TTC549 (cell line): ENCODE results near the gene CCDC88B.
A peak's percentile ranks its signal among the peaks of the same experiment; 100 is the strongest.

ENCODE experiments used
- FAIRE-seq: peaks from 2 replicates; lab custom pipeline; 2012; peaks lifted over from hg19 to GRCh38; lab: Jason Lieb, UNC

Gene CCDC88B

DNA sequence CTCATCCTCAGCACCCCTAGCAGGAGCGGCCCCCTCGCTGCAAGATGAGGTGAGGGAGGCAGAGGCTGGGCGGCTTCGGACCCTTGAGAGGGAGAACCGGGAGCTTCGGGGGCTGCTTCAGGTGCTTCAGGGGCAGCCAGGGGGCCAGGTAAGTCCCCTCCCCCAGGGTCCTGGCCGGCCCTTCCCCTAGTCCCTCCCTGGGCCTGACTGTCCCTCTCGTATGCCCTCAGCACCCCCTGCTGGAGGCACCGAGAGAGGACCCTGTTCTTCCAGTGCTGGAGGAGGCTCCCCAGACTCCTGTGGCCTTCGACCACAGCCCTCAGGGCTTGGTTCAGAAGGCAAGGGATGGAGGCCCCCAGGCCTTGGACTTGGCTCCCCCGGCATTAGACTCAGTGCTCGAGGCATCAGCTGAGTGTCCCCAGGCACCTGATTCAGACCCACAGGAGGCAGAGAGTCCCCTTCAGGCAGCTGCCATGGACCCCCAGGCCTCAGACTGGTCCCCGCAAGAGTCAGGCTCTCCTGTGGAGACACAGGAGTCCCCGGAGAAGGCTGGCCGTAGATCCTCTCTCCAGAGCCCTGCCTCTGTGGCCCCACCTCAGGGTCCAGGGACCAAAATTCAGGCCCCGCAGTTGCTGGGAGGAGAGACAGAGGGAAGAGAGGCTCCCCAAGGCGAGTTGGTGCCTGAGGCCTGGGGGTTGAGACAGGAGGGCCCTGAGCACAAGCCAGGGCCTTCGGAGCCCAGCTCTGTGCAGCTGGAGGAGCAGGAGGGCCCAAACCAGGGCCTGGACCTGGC lies 4.0 kb downstream of the CCDC88B start:
- FAIRE-seq, result no peak

DNA sequence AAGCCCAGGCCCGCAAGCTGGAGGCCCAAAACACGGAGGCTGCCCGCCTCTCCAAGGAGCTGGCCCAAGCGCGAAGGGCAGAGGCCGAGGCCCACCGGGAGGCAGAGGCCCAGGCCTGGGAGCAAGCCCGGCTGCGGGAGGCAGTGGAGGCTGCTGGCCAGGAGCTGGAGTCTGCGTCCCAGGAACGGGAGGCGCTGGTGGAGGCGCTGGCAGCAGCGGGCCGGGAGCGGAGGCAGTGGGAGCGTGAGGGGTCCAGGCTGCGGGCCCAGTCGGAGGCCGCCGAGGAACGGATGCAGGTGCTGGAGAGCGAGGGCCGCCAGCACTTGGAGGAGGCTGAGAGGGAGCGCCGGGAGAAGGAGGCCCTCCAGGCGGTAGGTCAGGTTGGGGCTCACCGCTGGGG lies 4.8 kb downstream of the CCDC88B start:
- no peak for FAIRE-seq

DNA sequence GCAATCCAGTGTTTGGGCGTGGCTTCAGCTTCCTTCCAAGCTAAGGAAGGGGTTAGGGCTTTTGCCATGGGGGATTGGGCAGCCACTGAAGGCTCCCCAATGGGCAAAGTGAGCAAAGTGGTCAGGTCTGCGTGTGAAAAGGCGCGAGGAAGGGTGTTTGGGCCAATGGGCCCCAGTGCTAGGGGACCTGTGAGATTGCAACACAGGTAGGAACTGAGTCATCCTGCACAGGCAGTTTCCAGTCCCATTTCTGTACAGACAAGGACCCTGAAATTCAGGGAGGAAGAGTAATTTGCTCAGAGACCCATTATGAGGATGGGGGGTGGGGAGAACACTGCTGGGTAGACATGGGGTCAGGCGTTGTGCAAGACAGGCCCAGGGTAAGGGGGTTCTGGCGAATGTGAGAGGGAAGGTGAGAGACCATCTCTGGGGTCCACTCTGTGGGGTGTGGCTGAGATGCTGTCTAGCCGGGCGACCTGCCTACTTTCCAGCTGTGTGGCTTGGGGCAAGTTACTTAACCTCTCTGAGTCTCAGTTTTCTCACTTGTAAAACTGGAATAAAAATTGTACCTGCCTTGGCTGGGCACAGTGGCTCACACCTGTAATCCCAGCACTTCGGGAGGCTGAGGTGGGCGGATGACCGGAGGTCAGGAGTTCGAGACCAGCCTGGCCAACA lies 7.3 kb downstream of the CCDC88B start:
- no peak for FAIRE-seq

DNA sequence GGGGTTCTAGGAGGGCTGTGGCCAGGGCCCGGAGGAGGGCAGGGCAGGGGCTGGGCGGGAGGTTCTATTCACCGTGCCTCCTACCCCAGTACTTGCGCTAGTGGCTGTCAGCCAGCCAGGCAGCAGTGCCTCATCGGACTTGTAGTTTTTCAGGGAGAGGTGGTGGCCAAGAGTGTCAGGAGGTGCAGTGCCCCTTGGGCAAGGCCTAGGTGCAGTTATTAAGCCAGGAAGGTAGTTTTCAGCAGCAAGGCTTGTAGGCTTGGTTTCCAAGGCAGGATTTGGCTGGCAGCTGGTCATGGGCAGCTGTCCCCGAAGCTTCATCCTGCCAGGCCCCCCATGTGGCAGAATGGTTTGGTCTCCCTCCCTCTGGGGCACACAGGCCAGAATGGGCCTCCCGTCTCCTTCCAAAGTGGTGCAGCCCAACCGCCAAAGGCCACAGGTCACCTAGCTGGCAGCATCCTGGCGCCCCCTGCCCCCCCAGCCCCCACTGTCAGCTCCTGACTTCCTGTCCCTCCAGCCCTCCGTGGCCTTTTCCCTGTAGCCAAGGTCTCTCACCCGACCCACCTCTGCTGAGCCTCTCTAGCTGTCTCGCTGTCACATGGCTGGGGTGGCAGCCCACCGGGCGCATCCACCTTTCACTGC lies 8.5 kb downstream of the CCDC88B start:
- FAIRE-seq, result no peak

DNA sequence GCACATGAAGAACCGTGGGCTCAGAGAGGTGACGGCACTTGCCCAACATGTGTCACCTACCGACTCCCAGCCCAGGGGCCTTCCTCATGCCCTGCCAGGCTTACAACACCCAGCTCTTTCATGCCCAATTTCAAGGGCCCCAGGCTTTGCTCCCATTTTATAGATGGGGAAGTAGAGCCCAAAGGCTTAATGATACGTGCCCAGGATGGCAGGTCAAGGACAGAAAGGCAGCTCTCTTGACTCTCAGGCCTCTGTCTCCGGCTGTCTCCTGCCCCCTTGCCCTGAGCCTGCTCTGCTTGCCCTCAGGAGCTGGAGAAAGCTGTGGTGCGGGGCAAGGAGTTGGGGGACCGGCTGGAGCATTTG lies 9.0 kb downstream of the CCDC88B start:
- FAIRE-seq, result no peak

DNA sequence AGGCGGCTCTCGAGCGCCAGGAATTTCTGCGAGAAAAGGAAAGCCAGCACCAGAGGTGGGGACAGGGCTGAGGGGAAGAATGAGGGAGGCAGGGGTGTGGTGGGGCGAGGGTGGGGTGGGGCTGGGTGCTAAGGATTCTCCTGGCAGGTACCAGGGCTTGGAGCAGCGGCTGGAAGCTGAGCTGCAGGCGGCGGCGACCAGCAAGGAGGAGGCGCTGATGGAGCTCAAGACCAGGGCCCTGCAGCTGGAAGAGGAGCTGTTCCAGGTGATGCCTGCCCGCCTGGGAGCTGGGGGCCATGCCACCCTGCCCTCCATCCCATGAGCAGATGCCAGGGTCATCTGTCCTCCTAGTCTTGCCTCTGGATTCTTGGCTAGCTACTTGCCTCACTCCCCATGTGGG lies 9.4 kb downstream of the CCDC88B start:
- FAIRE-seq, result no peak

DNA sequence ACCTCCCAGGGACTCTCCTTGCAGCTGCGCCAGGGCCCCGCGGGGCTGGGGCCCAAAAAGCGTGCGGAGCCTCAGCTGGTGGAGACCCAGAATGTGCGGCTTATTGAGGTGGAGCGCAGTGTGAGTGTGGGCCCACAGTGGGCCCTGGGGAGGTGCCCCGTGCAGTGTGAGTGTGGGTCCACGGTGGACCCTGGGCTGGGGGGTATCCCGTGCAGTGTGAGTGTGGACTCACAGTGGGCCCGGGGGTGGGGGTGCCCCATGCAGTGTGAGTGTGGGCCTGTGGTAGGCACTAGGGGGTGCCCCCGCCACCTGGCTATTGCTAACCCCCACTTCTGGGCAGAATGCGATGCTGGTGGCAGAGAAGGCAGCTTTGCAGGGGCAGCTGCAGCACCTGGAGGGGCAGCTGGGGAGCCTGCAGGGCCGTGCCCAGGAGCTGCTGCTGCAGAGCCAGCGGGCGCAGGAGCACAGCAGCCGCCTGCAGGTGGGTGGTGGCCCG lies 11.2 kb downstream of the CCDC88B start:
- no peak for FAIRE-seq

DNA sequence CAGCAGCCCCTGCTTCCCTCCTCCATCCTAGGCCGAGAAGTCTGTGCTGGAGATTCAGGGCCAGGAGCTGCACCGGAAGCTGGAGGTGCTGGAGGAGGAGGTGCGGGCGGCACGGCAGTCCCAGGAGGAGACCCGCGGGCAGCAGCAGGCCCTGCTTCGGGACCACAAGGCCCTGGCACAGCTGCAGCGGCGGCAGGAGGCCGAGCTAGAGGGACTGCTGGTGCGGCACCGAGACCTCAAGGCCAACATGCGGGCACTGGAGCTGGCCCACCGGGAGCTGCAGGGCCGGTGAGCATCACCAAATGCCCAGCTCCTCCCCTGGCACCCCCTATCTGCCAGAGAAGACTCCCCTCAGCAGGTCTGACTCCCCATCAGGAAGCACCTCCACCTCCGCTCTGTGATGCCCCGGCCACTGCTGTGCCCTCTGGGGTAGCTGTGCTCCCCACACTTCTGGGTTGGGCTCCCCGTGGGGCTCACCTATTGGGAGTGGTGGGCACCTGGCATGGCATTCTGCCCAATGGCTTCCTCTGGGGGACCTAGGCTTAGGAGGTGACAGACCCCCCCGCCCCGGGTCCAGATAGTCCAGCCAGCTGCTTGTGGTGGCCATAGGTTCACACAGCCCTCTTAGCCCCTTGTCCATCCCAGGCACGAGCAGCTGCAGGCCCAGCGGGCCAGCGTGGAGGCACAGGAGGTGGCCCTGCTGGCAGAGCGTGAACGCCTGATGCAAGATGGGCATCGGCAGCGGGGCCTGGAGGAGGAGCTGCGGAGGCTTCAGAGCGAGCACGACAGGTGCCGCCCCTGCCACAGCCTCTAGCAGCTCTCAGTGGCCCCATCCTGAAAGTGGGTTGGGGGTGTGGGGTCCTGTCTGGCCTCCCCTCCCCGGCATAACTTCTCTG lies 12.3 kb downstream of the CCDC88B start:
- FAIRE-seq, result no peak

DNA sequence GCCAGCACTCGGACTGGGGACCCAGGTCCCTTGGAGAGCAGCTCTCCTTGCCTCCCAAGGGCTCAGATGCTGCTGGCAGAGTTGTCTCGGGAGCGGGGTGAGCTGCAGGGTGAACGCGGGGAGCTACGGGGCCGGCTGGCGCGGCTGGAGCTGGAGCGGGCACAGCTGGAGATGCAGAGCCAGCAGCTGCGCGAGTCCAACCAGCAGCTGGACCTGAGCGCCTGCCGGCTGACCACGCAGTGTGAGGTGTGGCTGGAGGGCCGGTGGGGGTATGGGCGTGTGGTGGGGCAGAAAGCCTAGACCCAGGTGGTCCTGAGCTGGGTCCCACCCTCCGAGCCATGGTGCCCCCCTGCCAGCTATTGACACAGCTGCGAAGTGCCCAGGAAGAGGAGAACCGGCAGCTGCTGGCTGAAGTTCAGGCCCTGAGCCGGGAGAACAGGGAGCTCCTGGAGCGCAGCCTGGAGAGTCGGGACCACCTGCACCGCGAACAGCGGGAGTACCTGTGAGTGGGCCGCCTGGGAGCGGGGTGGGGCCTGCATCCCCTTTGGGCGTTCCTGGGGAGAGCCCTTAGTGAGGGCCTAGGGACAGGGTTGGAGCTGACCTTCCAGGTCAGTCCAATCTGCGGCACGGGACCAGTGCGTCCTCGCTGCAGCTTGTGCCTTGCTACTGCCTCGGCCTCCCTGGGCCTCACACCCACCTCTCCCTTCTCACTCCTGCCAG lies 13.2 kb downstream of the CCDC88B start:
- FAIRE-seq, result no peak

DNA sequence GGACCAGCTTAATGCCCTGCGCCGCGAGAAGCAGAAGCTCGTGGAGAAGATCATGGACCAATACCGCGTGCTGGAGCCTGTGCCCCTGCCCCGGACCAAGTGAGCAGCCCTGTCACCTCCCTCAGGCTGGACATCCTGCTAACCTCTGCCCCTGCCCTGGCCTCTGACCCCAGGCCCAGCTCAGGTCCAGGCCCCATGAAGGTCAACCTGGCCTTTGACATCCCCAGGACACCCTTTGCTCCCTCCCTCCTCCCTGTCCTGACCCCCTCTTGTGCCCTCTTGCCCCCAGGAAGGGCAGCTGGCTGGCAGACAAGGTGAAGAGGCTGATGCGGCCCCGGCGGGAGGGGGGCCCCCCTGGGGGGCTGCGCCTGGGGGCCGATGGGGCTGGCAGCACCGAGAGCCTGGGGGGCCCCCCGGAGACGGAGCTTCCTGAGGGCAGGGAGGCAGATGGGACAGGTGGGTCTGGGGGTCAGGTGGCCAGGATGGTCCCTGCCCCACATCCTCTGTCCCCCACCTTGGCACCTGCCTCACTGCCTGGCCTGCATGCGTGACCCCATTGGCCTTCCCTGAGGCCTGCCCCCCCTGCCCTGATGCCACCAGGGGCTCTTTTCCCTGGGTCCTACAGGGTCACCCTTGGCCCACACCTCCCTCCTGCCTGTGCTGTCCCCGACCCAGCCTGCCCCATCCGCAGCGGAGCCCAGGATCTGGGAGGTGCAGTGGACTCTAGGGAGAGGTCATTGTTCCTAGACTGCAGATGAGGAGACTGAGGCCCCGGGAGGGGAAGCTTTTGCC lies 13.9 kb downstream of the CCDC88B start:
- FAIRE-seq, result no peak

DNA sequence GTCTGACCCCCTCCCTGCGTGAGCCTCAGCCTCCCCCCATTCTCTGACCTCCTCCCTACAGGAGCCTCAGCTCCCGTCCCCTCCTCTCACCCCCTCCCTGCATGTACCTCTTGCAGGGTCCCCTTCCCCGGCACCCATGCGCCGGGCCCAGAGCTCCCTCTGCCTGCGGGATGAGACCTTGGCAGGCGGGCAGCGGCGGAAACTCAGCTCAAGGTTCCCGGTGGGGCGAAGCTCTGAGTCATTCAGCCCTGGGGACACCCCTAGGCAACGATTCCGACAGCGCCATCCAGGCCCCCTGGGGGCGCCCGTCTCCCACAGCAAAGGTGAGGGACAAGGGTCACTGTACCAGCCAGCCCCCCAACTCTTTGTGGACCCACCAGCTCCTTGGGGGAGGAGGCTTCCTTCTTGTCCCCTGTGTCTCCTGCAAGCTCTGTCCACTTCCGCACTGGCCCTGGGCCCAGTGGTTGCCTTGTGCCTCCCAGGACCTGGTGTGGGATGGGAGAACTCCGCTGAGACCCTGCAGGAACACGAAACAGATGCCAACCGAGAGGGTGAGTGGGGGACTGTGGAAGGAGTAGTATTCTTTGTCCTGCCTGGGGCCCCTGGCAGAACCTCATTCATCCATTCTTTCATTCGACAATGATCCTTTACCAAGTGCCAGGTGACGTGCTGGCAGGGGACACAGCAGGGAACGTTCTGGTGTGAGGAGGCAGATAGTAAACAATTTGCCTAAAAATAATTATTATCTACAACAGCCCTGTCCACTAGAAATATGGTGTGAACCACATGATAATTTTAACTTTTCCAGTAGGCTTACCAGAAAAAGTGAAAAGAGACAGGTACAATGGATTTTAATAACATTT lies 15.3 kb downstream of the CCDC88B start:
- FAIRE-seq, result no peak

DNA sequence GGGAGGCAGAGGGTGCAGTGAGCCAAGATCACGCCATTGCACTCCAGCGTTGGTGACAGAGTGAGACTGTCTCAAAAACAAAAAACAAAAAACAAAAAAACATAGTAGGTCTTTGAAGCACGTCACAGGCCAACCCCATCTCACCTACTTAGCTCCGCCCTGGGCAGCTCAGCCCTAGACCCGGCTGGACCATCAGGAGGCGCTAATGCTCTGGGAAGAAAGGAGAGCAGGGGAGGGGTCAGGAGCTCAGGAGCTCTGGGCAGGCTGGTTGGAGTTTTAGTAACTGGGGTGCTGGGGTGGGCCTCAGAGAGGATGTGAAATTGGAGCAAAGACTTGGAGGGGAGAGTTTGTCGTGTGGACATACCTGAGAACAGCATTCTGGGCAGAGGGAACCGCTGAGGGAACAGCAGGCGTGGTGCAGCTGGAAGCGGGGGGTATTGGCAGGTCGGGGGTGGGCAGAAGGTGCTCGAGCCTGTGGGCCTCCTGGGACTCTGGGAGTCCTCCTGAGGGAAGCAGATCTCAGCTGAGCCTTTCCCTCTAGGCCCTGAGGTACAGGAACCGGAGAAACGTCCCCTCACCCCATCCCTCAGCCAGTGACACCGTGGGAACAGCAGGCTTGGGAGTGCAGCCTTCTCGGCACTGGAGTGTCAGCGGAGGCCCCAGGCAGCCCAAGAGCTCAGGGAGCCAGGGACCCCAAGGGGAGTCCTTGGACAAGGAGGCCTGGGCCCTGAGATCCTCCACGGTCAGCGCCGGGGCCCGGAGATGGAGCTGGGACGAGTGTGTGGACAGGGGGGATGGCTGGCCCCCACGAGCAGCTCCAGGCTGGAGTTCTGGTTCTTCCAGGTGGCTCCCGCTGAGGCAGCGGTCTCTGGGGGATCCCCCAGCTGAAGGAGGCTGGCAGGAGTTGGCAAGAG lies 16.8 kb downstream of the CCDC88B start:
- peak; percentile 25 for FAIRE-seq

DNA sequence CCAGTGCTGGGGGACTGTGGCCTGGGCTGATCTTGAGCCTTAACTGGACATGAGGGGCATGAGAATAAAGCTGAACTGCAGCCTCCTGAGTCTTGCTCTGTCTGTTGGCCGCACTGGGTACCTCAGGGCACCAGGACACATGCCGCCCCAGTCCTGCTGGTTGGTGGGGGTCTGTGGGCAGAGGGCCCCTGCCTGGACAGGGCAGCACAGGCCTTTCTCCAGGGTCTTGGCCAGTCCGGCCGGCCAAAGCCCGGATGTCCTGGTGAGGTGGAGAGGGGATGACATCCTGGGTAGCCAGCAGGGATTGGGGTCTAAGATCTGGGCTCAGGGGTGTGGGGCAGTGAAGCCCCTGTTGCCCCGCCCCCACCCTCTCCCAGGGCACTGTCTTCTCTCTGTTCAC lies 17.4 kb downstream of the CCDC88B start:
- no peak for FAIRE-seq

DNA sequence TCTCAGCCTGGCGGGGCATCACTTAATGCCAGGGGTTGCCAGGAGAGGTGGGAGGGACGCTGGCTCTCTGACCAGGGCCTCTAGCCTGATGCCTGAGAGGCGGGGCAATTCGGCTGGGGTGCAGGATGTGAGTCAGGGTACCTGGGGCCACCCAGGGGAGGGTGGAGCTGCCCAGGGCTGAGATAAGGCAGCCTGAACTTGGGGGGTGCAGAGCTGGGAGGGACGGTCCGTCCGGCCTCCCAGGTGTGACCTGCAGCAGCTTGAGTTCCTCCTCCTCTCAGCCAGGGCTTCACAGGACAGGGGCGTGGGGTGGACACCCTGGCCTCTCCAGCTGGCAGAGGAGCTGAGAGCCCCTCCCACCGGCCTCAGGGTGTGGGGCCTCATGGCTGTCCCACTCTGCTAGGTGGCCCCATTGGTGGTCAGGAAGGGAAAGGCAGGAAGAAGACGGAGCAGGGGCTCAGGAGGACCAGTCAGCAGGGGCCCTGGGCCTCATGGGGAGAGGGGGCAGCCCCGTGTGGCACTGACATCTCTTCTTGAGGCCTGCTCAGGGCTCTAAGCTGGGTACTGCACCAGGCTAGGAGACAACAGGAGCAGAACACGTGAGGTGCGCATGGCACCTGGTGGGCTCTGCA lies 18.0 kb downstream of the CCDC88B start:
- FAIRE-seq, result no peak

DNA sequence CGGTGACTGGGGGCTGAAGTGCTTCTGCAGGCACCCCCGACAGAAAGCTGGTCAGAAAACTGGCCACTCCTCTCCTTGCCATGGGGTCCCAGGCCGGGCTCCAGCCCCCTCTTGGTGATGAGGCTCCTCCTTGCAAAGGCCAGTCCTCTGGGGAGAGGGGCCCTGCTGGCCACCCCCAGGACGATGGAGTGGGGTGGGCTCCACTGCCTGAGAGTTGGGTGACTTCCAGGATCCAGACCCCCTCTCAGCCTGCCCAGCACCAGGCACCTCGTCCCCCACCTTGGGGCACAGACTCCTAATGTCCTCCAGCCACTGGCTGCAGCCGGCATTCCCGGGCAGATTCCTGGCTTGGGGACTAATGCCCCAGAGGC lies 18.5 kb downstream of the CCDC88B start:
- no peak for FAIRE-seq

DNA sequence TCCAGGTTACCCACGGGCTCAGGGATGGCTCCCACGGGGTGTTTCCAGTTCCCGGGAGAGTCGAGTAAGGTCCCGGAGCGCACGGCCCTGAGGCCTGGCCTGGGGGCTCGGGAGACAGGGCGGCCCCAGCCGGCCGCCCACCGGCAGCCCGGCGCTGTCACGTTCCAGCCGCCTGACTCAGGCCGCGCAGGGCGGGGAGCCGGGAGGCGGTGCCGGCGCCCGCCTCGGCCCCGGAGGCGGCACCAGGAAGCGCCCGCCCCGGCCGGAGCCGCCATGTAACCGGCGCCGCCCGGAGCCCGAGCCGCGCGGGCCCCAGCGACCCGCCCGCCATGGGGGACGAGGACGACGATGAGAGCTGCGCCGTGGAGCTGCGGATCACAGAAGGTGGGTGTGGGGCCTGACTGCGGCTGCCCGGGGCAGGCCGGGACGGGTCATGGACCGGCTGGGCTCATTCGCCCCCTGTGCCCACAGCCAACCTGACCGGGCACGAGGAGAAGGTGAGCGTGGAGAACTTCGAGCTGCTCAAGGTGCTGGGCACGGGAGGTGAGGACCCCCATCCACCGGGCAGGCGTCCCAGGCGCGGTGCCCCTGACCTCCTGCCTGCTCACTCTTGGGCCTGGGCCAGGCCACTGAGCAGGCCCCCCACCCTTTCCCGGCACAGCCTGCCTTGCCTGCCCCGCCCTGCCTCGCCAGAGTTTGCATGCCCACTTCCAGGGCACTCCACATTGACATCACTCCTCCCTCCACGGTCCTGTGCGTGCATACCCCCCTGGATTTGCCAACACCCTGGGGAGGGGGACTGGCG lies 19.1 kb downstream of the CCDC88B start, which contains the start of gene RPS6KA4:
Gene RPS6KA4, plus strand, starts transcription at position 256 of the 805 bp plus-strand sequence. Its CDS starts 74 bp downstream, at position 330.
- FAIRE-seq, result no peak

DNA sequence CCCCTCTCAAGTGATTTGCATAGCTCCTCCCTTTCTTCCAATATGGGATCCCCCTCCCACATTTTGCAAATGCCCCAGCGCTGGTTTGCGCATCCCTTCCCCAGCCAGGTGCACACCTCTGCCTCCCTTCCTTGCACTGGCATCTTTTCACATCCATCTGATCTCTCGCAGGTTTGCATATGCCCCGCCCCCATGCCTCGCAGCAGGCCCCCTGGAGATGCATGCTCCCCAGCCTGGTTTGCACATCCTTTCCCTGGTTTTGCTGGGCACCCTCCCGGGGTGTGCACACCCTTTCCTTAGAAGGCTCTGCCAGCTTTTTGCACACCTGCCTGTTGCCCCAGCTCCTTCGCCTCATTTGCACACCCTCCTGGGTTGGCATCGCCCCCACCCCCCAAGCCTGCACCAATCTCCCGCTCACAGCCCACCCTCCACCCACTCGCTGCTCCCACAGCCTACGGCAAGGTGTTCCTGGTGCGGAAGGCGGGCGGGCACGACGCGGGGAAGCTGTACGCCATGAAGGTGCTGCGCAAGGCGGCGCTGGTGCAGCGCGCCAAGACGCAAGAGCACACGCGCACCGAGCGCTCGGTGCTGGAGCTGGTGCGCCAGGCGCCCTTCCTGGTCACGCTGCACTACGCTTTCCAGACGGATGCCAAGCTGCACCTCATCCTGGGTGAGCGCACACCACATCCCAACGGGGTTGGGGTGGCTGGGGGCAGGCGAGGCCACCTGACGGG lies 19.9 kb downstream of the CCDC88B start:
- FAIRE-seq, result no peak
